GM12878 (cell line): ENCODE results near the gene NANOS1. TPM values are rescaled to one million over a fixed set of nuclear protein-coding genes. Genes with fewer than 3 reads are reported as not detected.

Experiments used
- GATAD2B ChIP-seq: fragments of 450-650 bp; conservative IDR thresholded peaks from 2 replicates; pipeline ENCODE4 v1.6.1; 2017; ENCODE audit warnings: low read depth, mild to moderate bottlenecking, moderate library complexity
- LARP7 ChIP-seq: fragments of 450-650 bp; IDR thresholded peaks from 2 replicates; pipeline ENCODE4 v1.6.1; 2017; ENCODE audit warnings: mild to moderate bottlenecking
- ZNF622 ChIP-seq: fragments of 450-650 bp; IDR thresholded peaks from 2 replicates; pipeline ENCODE4 v1.6.1; 2017; ENCODE audit warnings: mild to moderate bottlenecking, inconsistent platforms
- polyA plus RNA-seq, 11 experiments: library from polyadenylated mRNA; depleted of rRNA in 4 of 11; unstranded in 6 of 11; stranded (reverse) in 5 of 11; fragments of >200 nt; fragmentation: Nextera tagmentation in 4 of 11; fragmentation: Illumina TruSeq in 1 of 11; extraction: Ambion mirVana in 4 of 11; extraction: Trizol in 1 of 11; gene quantifications; 1 replicate in 1 of 11; 2 replicates in 10 of 11; pipeline versions ENCODE4 v1.2.1 to v1.2.3, GENCODE V29; 2011 to 2016; ENCODE audit warnings: inconsistent platforms in 2 of 11, missing spikeins in 2 of 11, low read depth in 1 of 11
- total RNA-seq, 4 experiments: library from RNA; depleted of rRNA in 3 of 4; stranded (reverse); fragments of >200 nt in 3 of 4; fragmentation: Illumina TruSeq in 1 of 4; extraction: Trizol in 1 of 4; gene quantifications; 2 replicates each; pipeline versions ENCODE4 v1.2.1 to v1.2.3, GENCODE V29; 2013 to 2021
- TF ChIP-seq, protein P1 (sequence below): fragments of 450-650 bp; IDR thresholded peaks from 2 replicates; pipeline ENCODE4 v1.6.1; 2017; ENCODE audit warnings: mild to moderate bottlenecking, low read depth, inconsistent platforms; ENCODE audit not compliant: poor library complexity, severe bottlenecking
- TF ChIP-seq, protein P2 (sequence below): fragments of 450-650 bp; formaldehyde crosslinking; IDR thresholded peaks from 2 replicates; pipeline ENCODE4 v1.5.0; 2022; ENCODE audit warnings: mild to moderate bottlenecking, missing genetic modification characterization
- TF ChIP-seq, protein P3 (sequence below), 3 experiments: IDR thresholded peaks in 2 of 3; conservative IDR thresholded peaks in 1 of 3; 2 replicates each; pipeline ENCODE4 v1.5.1; 2011; ENCODE audit warnings: low read depth in 3 of 3, low read length in 3 of 3, mild to moderate bottlenecking in 3 of 3, control low read depth in 2 of 3, moderate library complexity in 2 of 3, inconsistent platforms in 1 of 3, mixed read lengths in 1 of 3; ENCODE audit not compliant: control insufficient read depth in 2 of 3, insufficient read depth in 1 of 3; ENCODE audit errors: extremely low read depth in 1 of 3
- TF ChIP-seq, protein P4 (sequence below): fragments of 450-650 bp; IDR thresholded peaks from 2 replicates; pipeline ENCODE4 v1.6.1; 2016; ENCODE audit warnings: mild to moderate bottlenecking

NANOS1 gene
- total and polyA plus RNA-seq, 10 of the 15 experiments (the other 5 are each of a cell fraction or from before 2014, with no cell fraction given) = 0.03 to 0.55 (median 0.28) TPM; not detected in 2

DNA sequence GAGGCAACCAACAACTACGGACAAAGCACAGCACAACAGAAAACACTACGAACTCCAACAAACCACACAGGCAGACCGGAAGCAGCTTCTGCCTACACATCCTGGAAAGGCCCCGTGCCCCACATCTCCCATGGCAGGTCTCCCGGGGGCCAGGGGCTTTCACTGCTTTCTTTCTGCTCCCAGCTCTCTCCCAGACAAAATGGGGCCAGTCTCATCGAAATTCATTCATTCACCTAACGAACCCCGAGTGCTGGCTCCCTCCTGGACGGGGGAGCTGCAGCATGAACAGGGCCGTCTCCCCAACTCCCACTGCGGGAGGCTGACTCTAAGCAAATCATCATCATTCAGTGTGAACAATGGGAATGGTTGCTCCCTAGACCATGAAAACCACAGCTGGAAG, 47.6 kb upstream of the NANOS1 start (continued):
- TF ChIP-seq GATAD2B (no peak), ZNF622 (no peak), LARP7 (no peak)
- TF ChIP-seq, protein P1, sequence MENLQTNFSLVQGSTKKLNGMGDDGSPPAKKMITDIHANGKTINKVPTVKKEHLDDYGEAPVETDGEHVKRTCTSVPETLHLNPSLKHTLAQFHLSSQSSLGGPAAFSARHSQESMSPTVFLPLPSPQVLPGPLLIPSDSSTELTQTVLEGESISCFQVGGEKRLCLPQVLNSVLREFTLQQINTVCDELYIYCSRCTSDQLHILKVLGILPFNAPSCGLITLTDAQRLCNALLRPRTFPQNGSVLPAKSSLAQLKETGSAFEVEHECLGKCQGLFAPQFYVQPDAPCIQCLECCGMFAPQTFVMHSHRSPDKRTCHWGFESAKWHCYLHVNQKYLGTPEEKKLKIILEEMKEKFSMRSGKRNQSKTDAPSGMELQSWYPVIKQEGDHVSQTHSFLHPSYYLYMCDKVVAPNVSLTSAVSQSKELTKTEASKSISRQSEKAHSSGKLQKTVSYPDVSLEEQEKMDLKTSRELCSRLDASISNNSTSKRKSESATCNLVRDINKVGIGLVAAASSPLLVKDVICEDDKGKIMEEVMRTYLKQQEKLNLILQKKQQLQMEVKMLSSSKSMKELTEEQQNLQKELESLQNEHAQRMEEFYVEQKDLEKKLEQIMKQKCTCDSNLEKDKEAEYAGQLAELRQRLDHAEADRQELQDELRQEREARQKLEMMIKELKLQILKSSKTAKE = no peak
- TF ChIP-seq, protein P2, sequence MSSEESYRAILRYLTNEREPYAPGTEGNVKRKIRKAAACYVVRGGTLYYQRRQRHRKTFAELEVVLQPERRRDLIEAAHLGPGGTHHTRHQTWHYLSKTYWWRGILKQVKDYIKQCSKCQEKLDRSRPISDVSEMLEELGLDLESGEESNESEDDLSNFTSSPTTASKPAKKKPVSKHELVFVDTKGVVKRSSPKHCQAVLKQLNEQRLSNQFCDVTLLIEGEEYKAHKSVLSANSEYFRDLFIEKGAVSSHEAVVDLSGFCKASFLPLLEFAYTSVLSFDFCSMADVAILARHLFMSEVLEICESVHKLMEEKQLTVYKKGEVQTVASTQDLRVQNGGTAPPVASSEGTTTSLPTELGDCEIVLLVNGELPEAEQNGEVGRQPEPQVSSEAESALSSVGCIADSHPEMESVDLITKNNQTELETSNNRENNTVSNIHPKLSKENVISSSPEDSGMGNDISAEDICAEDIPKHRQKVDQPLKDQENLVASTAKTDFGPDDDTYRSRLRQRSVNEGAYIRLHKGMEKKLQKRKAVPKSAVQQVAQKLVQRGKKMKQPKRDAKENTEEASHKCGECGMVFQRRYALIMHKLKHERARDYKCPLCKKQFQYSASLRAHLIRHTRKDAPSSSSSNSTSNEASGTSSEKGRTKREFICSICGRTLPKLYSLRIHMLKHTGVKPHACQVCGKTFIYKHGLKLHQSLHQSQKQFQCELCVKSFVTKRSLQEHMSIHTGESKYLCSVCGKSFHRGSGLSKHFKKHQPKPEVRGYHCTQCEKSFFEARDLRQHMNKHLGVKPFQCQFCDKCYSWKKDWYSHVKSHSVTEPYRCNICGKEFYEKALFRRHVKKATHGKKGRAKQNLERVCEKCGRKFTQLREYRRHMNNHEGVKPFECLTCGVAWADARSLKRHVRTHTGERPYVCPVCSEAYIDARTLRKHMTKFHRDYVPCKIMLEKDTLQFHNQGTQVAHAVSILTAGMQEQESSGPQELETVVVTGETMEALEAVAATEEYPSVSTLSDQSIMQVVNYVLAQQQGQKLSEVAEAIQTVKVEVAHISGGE (CRISPR knock-in tag) = no peak
- TF ChIP-seq, protein P3, sequence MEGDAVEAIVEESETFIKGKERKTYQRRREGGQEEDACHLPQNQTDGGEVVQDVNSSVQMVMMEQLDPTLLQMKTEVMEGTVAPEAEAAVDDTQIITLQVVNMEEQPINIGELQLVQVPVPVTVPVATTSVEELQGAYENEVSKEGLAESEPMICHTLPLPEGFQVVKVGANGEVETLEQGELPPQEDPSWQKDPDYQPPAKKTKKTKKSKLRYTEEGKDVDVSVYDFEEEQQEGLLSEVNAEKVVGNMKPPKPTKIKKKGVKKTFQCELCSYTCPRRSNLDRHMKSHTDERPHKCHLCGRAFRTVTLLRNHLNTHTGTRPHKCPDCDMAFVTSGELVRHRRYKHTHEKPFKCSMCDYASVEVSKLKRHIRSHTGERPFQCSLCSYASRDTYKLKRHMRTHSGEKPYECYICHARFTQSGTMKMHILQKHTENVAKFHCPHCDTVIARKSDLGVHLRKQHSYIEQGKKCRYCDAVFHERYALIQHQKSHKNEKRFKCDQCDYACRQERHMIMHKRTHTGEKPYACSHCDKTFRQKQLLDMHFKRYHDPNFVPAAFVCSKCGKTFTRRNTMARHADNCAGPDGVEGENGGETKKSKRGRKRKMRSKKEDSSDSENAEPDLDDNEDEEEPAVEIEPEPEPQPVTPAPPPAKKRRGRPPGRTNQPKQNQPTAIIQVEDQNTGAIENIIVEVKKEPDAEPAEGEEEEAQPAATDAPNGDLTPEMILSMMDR (IDR thresholded peaks at IDR 0.05 in 2 of 3, conservative IDR thresholded peaks at IDR 0.05 in 1 of 3; ENCODE audit: control insufficient read depth in 2 of 3, extremely low read depth in 1 of 3, insufficient read depth in 1 of 3, low read depth in 3 of 3, low read length in 3 of 3) = no peak
- TF ChIP-seq, protein P4, sequence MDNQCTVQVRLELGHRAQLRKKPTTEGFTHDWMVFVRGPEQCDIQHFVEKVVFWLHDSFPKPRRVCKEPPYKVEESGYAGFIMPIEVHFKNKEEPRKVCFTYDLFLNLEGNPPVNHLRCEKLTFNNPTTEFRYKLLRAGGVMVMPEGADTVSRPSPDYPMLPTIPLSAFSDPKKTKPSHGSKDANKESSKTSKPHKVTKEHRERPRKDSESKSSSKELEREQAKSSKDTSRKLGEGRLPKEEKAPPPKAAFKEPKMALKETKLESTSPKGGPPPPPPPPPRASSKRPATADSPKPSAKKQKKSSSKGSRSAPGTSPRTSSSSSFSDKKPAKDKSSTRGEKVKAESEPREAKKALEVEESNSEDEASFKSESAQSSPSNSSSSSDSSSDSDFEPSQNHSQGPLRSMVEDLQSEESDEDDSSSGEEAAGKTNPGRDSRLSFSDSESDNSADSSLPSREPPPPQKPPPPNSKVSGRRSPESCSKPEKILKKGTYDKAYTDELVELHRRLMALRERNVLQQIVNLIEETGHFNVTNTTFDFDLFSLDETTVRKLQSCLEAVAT = no peak
